Muscle of leg (tissue), 11 donors: ENCODE results near the gene PDGFA. TPM values are rescaled to one million over a fixed set of nuclear protein-coding genes. Genes with fewer than 3 reads are reported as not detected.

Experiments
- DNase-seq: peaks from one replicate; pipeline ENCODE4 v3.0.0; 2013
- H3K27ac ChIP-seq: one replicate; pipeline ENCODE4 v1.5.1; 2013; ENCODE audit warnings: mild to moderate bottlenecking, low read length, control low read depth
- H3K27me3 ChIP-seq: one replicate; pipeline ENCODE4 v1.6.1; 2013; ENCODE audit warnings: low read length; ENCODE audit not compliant: control insufficient read depth, insufficient read depth
- H3K36me3 ChIP-seq: one replicate; pipeline ENCODE4 v1.6.1; 2013; ENCODE audit warnings: low read length; ENCODE audit not compliant: control insufficient read depth, insufficient read depth
- H3K4me1 ChIP-seq: one replicate; pipeline ENCODE4 v1.6.1; 2013; ENCODE audit warnings: low read length; ENCODE audit not compliant: control insufficient read depth, insufficient read depth
- H3K4me3 ChIP-seq: one replicate; pipeline ENCODE4 v1.5.1; 2013; ENCODE audit warnings: low read length, control low read depth
- H3K9me3 ChIP-seq: replicated peaks from 2 replicates; pipeline ENCODE4 v1.6.1; 2013; ENCODE audit warnings: low read depth, low read length; ENCODE audit not compliant: control insufficient read depth
- WGBS: methylation state at CpG from one replicate; pipeline ENCODE4 v1.1.5; 2013; ENCODE audit warnings: missing lambda C conversion rate; ENCODE audit not compliant: insufficient coverage; 5-methylcytosine and 5-hydroxymethylcytosine counted together
- polyA plus RNA-seq, 8 donors: library from polyadenylated mRNA; unstranded; fragments of 120-200 nt; gene quantifications; one replicate each; pipeline versions ENCODE4 v1.2.1 to v1.2.3, GENCODE V29; 2013; ENCODE audit warnings: inconsistent platforms in 1 of 8, low replicate concordance in 1 of 8; ENCODE audit not compliant: insufficient read length in 8 of 8, insufficient read depth in 1 of 8
- total RNA-seq: library from RNA; stranded (reverse); fragments of 120-200 nt; gene quantifications from one replicate; pipeline ENCODE4 v1.2.4, GENCODE V29; 2013

PDGFA gene
- total and polyA plus RNA-seq, 9 donors, result 26.1 to 51.6 (median 40.8) TPM

DNA sequence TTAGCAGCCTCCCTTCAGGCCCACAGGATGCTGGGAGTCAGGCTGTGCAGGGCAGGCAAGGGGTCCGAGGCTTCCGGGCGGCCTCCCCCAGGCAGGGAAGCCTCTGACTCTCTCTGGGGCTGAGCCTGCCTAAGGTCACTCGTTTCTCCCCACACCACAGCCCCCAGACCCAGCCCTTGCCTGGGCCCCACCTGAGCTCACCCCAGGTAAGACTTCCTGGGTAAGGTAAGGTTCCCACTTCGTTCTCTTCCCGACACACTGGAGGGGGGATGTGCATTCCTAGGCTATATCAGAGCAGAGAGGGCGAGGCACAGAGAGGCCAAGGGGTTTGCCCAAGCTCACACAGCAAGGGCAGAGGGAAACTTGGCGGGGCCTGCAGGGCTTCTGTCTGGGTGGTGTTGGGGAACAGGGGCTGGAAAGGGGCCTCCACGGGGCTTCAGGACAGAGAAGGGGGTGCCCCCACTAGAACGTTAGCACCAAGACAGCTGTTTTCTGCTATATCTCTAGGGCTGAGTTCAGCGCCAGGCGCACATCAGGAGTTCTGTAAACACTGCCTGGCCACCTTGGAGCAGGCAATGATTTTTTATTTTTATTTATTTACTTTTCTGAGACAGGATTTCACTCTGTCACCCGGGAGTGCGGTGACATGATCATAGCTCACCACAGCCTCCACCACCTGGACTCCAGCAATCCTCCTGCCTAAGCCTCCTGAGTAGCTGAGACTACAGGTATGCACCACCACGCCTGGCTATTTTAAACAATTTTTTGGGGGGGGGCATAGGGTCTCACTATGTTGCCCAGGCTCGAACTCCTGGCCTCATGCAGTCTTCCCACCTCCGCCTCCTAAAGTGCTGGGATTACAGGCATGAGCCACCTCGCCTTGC lies 24.9 kb upstream of the PDGFA start:
- 91% methylated on average over 13 of the region's 18 CpGs for WGBS
- no peaks in the 10 kb centered on the region for H3K9me3 ChIP-seq
- H3K4me1 ChIP-seq, result peaks cover 20% of the 10 kb centered on the region
- H3K27ac ChIP-seq, result no peak overlapping the region
- no peak overlapping the region for H3K4me3 ChIP-seq
- peaks cover 3% of the 10 kb centered on the region for H3K36me3 ChIP-seq
- H3K27me3 ChIP-seq, result peaks cover 5% of the 10 kb centered on the region
- no peak for DNase-seq

DNA sequence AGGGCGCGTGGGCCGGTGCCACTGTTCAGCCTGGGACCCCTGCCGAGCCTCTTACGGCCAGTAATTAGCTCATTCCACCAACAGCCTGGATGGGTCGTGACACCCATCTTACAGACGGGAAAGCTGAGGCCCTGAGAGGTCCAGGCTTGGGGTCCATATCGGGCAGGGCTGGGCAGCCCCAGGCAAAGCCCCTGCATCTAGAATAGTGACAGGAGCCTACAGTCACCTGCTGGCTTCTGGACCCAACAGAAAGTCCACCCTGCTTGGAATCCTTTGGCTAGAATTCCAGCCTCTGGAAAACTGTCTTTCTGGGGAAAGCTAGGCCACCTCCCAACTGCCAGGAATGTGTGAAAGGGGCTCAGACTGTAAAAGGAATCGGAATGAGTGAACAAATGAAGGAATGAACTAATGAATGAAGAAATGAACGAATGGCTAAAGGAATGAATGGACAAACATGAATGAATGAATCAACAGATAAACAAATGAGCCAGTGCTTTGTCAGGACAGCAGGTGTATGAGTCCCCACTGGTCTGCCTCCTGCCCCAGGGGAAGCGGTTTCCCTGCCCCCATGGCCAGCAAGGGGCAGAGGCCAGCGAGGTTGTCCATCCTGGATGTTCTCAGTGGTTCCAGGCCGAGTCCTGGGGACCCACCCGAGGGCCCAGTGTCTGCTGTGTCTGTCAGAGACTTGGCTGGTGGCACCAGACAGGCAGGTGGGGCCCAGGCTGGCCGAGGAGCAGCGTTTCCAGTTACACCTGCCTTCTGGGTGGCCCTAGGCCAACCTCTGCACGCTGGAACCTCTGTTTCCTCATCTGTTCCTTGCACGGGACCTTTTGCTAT lies 24.1 kb upstream of the PDGFA start:
- no peak overlapping the region for H3K4me3 ChIP-seq
- no peak for DNase-seq
- H3K4me1 ChIP-seq, result peaks cover 27% of the 10 kb centered on the region
- H3K27me3 ChIP-seq, result peaks cover 5% of the 10 kb centered on the region
- no peak overlapping the region for H3K27ac ChIP-seq
- WGBS, result 73% methylated on average over 10 of the region's 18 CpGs
- H3K36me3 ChIP-seq, result no peaks in the 10 kb centered on the region
- H3K9me3 ChIP-seq, result no peaks in the 10 kb centered on the region

DNA sequence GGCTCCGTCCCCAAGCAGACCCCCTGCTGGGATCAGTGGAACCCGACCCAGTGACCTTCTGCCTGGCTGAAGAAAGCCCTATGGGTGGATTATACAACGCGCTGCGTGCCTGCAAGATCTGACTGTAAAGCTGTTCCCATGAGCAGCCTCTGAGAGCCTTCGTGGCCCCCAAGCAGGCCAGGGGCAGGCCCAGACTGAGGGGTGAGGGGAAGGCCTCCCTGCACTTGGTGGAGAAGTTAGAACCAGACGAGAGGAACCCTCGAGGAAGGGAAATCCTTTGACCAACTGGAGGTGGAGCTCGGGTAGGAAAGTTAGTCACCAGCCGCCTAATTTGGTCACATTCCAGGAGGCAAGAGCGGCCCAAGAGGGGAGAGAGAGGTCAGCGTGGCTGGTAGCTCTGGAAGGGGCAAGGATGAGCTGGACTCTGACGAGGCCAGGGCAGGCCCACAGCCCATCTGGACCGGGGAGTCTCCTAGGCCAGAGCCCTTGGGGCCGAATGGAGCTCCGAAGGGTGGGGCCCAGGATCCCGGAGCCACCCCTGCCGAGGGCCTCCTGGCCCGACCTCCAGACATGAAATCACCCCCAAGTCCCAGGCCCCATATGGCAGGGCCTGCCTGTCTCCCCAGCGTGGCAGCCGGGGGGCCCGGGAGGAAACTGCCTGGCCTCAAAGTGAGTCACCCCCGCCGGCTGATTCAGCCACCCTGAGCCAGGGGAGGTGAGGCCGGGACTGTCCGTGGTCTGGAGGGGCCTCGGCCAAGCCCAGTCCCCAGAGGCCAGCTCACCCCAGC lies 23.3 kb upstream of the PDGFA start:
- Histone ChIP-seq H3K27me3 (peaks cover 5% of the 10 kb centered on the region), H3K4me1 (peaks cover 35% of the 10 kb centered on the region), H3K4me3 (no peak overlapping the region), H3K27ac (no peak overlapping the region), H3K9me3 (no peaks in the 10 kb centered on the region), H3K36me3 (no peaks in the 10 kb centered on the region)
- no peak for DNase-seq
- 33% methylated on average over 21 of the region's 27 CpGs for WGBS

DNA sequence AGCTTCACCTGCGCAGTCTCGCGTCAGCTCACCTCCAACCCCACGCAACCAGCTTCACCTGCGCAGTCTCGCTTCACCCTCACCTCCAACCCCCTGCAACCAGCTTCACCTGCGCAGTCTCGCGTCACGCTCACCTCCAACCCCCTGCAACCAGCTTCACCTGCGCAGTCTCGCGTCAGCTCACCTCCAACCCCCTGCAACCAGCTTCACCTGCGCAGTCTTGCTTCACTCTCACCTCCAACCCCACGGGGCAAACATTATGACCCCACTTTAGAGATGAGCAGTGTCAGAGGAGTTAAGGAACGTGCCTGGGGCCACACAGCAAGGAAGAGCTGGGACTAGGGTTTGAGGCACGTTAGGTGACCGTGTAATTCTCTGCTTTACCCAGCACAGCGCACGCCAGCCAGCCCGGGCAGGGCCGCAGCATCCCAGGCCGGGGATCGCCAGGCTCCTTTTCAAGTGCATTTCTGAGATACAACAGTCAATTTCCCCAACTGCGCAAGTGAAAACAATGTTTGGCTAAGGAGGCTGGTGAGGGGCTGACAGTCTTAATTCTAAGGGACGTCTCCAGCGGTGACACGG lies 22.6 kb upstream of the PDGFA start:
- Histone ChIP-seq H3K9me3 (no peaks in the 10 kb centered on the region), H3K4me1 (peaks cover 37% of the 10 kb centered on the region), H3K4me3 (no peak overlapping the region), H3K27ac (no peak overlapping the region), H3K27me3 (peaks cover 5% of the 10 kb centered on the region), H3K36me3 (no peaks in the 10 kb centered on the region)
- no peak for DNase-seq
- WGBS, result 69% methylated on average over 20 of the region's 28 CpGs

DNA sequence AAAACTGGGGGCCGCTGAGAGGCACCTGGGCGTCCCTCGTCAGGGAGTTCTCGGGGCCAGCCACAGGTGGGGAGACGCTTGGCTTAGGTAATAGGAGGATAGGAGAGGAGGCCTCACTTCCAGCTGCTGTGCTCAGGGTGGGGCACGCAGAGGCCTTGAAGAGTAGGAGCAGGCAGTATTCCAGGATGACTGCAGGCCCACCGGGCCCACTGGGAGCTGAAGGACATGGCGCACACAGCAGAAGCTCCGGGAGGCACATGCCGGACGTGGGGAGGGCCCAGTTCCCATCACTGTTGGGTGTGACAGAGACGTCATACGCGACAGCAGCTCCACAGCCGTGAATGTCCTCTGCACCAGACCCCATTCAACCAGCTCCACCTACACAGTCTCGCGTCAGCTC lies 22.0 kb upstream of the PDGFA start:
- no peaks in the 10 kb centered on the region for H3K36me3 ChIP-seq
- no peak overlapping the region for H3K4me3 ChIP-seq
- no peak for DNase-seq
- peaks cover 5% of the 10 kb centered on the region for H3K27me3 ChIP-seq
- H3K27ac ChIP-seq, result no peak overlapping the region
- WGBS, result 77% methylated on average over 16 of the region's 17 CpGs
- peaks cover 37% of the 10 kb centered on the region for H3K4me1 ChIP-seq
- no peaks in the 10 kb centered on the region for H3K9me3 ChIP-seq

DNA sequence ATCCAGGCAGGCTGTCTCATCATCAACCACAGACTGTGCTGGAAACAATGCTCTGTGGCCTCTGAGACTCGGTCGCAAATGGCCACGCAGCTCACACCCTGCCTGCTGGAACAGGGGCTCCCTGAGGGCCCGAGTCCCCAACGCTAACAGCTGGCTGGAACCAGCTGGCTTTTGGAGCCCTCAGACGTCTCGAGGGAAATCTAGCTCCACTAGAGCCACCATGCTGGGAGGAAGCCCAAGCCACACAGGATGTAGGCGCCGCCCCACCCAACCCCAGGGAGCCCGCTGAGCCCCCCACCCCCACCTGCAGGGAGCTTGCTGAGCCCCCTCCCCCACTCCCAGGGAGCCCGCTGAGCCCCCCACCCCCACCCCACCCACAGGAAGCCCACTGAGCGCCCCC lies 21.4 kb upstream of the PDGFA start:
- Histone ChIP-seq H3K36me3 (no peaks in the 10 kb centered on the region), H3K4me3 (no peak overlapping the region), H3K4me1 (peaks cover 38% of the 10 kb centered on the region), H3K9me3 (no peaks in the 10 kb centered on the region), H3K27me3 (peaks cover 5% of the 10 kb centered on the region), H3K27ac (no peak overlapping the region)
- 87% methylated on average over 6 of the region's 12 CpGs for WGBS
- no peak for DNase-seq

DNA sequence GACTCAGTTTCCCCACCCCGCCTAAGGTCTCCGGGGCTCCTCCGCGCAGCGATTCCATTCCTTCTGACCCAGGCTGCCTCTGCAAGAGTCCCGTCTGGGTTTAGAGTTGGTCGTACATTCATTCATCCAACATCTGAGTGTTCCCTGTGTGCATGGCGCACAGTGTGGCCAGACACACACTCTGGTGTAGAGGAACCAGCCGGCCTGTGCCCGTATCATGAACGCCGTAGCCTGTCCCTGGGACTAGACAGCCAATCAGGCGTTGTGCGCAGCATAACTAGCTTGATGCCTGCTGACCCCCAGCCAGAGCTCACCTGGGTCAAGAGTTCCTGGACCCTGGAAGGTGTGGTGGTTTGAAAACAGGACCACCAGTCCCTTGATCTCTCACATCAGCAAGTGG lies 20.9 kb upstream of the PDGFA start:
- Histone ChIP-seq H3K9me3 (no peaks in the 10 kb centered on the region), H3K27ac (no peak overlapping the region), H3K4me3 (no peak overlapping the region), H3K36me3 (no peaks in the 10 kb centered on the region), H3K27me3 (peaks cover 5% of the 10 kb centered on the region), H3K4me1 (peaks cover 39% of the 10 kb centered on the region)
- DNase-seq, result no peak
- 97% methylated on average over 7 of the region's 14 CpGs for WGBS

DNA sequence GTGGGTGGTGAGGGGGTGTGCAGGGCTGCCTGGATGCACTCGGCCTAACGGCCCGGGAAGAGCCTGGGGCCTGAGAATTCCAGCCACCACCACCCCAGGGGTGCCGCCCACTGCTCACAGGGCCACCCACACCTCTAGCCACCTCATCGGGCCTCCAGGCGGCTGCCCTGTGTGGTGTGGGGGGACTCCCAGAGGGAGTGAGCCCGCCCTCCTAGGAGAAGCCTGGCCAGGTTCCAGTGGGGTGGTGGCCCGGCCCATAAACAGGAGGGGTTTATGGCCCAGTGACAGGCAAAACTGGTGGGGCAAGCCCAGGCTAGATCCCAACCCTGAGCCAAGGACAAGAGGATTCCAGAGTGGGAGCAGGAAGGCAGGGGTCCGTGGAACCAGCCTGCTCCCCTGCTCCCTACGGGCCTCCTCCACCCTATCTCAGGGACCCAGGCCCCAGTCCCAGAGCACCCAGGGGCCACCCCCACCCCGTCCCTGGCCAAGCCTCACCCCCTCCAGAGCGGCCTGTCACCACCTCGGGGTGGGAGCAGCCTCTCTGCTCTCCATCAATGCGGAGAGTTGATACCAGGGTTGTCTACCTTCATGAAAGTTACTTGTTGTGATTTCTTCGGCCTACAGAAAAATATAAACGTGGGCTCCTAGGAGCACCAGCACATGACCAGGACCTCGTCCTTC lies 20.2 kb upstream of the PDGFA start:
- no peaks in the 10 kb centered on the region for H3K36me3 ChIP-seq
- no peak overlapping the region for H3K27ac ChIP-seq
- peaks cover 5% of the 10 kb centered on the region for H3K27me3 ChIP-seq
- H3K9me3 ChIP-seq, result no peaks in the 10 kb centered on the region
- no peak for DNase-seq
- peaks cover 39% of the 10 kb centered on the region for H3K4me1 ChIP-seq
- H3K4me3 ChIP-seq, result no peak overlapping the region
- WGBS, result 66% methylated on average over 8 of the region's 17 CpGs
